HG03039 (cell line): ENCODE results near the gene RNF31.
"Not testable (repeated sequence)": the region's sequence is repeated elsewhere in the genome, so short reads cannot be mapped to it uniquely, and the experiment has no call there.

ENCODE experiments used
- ATAC-seq: cut with Tn5 transposase; IDR thresholded peaks from one replicate; pipeline ENCODE4 v1.9.1; 2021; ENCODE audit warnings: mild to moderate bottlenecking, moderate library complexity; ENCODE audit not compliant: unreplicated experiment

RNF31 gene

GRCh38 chr14:24146978-24147760 lies at the start of gene RNF31:
Gene RNF31, plus strand, starts transcription at chr14:24147498. Its CDS starts 201 bp downstream, at chr14:24147699.
- ATAC-seq = peak; percentile 80

- ATAC-seq = no peak
These were observed 48.9 kb upstream of the RNF31 start for GRCh38 chr14:24098229-24098926.

GRCh38 chr14:24098927-24099813 lies 48.1 kb upstream of the RNF31 start:
- ATAC-seq = no peak

- ATAC-seq = no peak
These were observed 46.9 kb upstream of the RNF31 start for GRCh38 chr14:24100197-24100981.

DNA sequence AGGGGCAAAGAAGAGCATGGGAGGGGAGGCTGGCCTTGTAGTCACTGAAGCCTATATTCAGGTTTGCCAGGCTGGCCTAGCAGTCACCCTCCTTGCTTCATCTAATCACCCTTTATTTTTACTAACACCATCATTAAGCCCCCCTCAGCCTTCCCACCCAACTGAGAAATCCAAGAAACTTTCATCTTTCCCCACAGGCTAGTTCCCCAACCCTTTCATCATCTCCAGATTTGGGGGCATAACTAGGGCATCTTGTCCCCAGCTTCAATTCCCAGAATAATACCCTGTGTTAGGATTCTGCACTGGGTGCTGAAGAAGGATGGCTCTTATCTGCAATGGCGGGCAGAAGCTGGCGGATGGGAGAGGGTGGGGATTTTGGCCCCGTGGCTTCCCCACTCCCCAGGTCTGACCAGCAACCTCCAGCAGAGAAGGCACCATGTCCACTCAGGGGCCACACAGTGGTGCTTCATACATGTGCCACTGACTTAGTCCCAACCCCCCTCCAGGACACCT lies 46.3 kb upstream of the RNF31 start:
- ATAC-seq = no peak

- ATAC-seq = no peak
These were observed 44.8 kb upstream of the RNF31 start for GRCh38 chr14:24102357-24103048.

- ATAC-seq = no peak
These were observed 43.8 kb upstream of the RNF31 start for GRCh38 chr14:24103451-24103850.

GRCh38 chr14:24105609-24106239 lies 41.6 kb upstream of the RNF31 start:
- not testable (repeated sequence) for ATAC-seq

GRCh38 chr14:24106672-24107271 lies 40.5 kb upstream of the RNF31 start:
- ATAC-seq = no peak

GRCh38 chr14:24108336-24108874 lies 38.9 kb upstream of the RNF31 start:
- ATAC-seq = no peak

DNA sequence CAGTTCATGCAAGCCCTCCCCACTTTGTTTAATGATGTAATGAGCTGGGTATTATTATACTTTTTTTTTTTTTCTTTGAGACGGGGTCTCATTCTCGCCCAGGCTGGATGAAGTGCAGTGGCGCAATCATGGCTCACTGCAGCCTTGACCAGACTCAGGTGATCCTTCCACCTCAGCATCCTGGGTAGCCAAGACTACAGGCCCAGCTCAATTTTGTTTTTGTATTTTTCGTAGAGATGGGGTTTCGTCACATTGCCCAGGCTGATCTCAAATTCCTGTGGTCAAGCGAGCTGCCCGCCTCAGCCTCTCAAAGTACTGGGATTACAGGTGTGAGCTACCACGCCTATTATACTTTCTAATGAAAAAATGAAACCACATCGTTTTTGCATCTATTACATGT lies 37.2 kb upstream of the RNF31 start:
- no peak for ATAC-seq

GRCh38 chr14:24110523-24110922 lies 36.8 kb upstream of the RNF31 start:
- ATAC-seq = no peak

DNA sequence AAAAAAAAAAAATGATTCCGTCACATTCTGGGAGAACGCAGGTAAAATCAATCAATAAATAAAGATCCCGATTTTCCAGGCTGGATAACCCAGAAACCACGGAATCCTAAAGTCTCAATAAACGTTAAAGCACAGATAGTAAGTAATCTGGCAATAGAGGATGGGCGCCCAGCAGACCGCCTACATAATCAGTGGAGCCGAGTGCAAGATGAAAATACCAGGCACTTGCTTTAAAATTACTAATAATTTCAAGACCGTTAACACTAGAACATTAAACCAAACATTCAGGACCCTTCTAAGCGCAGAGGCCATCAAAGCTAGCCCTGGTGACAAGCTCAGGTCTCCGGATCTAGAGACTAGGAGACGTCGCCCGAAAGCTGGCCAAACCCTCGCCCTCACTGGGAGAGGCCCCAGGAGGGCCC lies 33.9 kb upstream of the RNF31 start:
- no peak for ATAC-seq

DNA sequence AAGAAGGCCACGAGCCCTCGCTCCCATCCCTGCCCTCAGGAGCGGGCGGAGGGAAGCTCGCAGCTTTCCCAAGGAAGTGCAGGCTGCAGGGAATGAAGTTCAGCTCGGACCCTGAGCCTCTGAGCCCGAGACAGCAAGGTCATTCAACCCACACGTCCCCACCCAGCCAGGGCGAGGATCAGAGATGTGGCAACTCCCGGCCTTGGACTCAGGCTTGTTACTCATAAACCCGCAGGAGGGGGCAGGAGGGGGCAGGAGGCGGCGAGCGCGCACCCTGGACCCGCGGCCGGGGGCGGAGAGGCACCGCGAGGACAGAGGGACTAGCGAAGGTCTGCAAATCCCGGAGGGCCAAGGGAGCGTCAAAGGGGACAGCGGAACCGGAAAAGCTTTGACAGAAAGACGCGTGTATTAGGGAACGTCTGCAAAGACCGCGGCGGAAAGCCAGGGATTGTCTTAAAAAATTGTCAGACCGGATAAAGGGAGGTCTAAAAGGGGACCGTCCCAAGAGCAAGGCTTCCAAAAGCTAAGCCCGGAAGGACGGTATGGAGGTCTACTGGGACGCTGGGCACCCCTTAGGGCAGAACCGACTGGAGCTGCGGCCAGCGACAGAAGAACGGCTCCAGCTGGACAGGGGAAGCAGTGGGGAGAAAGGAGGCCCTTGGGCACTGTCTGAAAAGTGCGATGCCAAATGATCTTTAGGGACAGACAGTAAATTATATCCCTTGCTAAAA lies 33.3 kb upstream of the RNF31 start:
- ATAC-seq = peak; percentile 29

DNA sequence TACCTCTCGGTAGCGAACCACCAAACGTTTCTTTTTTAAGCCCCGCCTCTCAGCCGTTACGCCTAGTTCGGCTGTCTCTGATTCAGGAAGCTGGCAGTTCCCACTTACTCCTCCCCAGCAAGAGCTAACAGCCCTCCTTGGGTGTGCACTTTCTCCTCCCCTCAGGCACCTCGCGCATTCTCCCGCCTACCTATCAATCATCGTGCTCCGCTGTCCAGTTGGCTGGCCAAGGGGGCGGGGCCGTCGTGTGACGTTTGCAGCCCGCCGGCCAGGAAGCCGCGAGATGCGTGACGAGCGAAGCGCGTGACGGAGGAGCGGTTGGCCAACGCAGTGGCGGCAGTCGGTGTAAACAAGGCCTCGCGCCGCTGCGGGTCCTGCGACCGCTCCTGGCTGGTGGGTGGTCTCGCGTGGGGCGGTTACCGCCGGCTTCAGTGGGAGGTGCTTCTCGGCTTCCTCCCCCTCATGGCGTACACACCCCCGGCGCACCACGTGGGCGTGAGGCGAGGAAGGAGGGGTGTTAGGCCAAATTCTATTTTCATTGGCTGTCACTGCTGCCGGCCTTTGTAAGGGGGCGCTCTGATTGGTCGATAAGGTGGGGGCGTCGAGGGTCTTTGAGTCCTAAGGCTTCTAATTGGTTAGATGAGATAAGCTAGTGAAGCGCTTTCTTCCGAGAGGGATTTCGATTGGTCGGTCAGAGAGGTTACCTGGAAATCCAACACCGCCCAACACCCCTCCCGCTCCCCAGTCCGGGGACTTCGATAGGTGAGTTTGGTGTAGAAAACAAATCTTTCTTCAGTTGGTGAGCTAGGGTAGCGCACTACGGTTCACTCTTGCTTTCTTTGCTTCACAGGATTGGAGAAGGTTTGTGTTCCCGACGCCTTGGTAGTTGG lies 32.5 kb upstream of the RNF31 start, which contains the start of the genes DCAF11 and NRL:
Gene DCAF11 (plus strand): TSS at position 246 of the 890 bp plus-strand sequence. CDS start 818 bp downstream, outside the sequence.
Gene NRL (minus strand): TSS at position 418 of the 890 bp plus-strand sequence. CDS start 32,101 bp downstream, outside the sequence.
- ATAC-seq = peak; percentile 80

GRCh38 chr14:24115422-24116127 lies 31.7 kb upstream of the RNF31 start:
- ATAC-seq = no peak
